H1 (cell line): ENCODE measurements around the gene PIK3R5.

Experiments used
- CTCF ChIP-seq, 3 experiments: IDR thresholded peaks; 1 replicate in 2 of 3; 2 replicates in 1 of 3; pipeline versions ENCODE4 v1.5.1 to v1.6.1; 2011; ENCODE audit warnings: low read length in 3 of 3, mild to moderate bottlenecking in 3 of 3, inconsistent platforms in 2 of 3, low read depth in 1 of 3, moderate library complexity in 1 of 3; ENCODE audit not compliant: insufficient read depth in 1 of 3; ENCODE audit errors: control extremely low read depth in 1 of 3
- EZH2 ChIP-seq: fragments of 200-600 bp; sonication (generic); IDR thresholded peaks from 2 replicates; pipeline ENCODE4 v1.7.1; 2012; ENCODE audit warnings: low read depth, mild to moderate bottlenecking, moderate library complexity, low read length, inconsistent platforms; ENCODE audit not compliant: severe bottlenecking
- HDAC6 ChIP-seq: IDR thresholded peaks from one replicate; pipeline ENCODE4 v1.7.1; 2012; ENCODE audit warnings: low read depth, mild to moderate bottlenecking, inconsistent platforms, low read length, moderate library complexity
- JUN ChIP-seq: IDR thresholded peaks from 2 replicates; pipeline ENCODE4 v1.6.1; 2011; ENCODE audit warnings: low read depth, mild to moderate bottlenecking, improper control_type of control experiment, low read length
- POLR2A ChIP-seq, 2 experiments: IDR thresholded peaks; 1 replicate in 1 of 2; 2 replicates in 1 of 2; pipeline ENCODE4 v1.6.1; 2011; ENCODE audit warnings: low read depth in 2 of 2, low read length in 2 of 2, mild to moderate bottlenecking in 2 of 2; ENCODE audit errors: control extremely low read depth in 1 of 2
- POLR2AphosphoS5 ChIP-seq: IDR thresholded peaks from 2 replicates; pipeline ENCODE4 v1.6.1; 2011; ENCODE audit warnings: low read depth, low read length
- RXRA ChIP-seq: IDR thresholded peaks from 2 replicates; pipeline ENCODE4 v1.6.1; 2011; ENCODE audit warnings: low read depth, mild to moderate bottlenecking, low read length, moderate library complexity; ENCODE audit not compliant: insufficient read depth
- TF ChIP-seq, protein P1 (sequence below): IDR thresholded peaks from 2 replicates; pipeline ENCODE4 v1.6.1; 2011; ENCODE audit warnings: low read depth, mild to moderate bottlenecking, low read length; ENCODE audit not compliant: insufficient read depth

DNA sequence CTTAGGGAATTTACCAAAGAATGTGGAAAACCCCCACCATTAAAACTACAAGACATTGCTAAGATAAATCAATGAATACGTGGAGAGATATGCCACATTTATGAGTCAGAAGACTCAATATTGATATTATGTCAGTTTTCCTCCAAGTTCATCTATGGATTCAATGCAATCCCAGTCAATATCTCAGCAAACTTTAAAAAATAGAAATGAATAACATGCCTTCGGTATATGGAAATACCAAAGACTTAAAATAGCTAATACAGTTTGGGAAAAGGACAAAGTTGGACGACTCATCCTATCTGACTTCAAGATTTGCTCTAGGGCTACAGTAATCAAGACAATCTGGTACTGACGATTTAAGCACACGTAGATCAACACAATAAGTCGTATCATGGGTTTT, 31.2 kb downstream of the PIK3R5 start:
- TF ChIP-seq POLR2A (IDR thresholded peaks at IDR 0.05; ENCODE audit: control extremely low read depth in 1 of 2, low read depth in 2 of 2, low read length in 2 of 2) (no peak), POLR2AphosphoS5 (no peak), RXRA (no peak), CTCF (IDR thresholded peaks at IDR 0.05; ENCODE audit: control extremely low read depth in 1 of 3, insufficient read depth in 1 of 3, low read depth in 1 of 3, low read length in 3 of 3) (no peak), HDAC6 (no peak), JUN (no peak), EZH2 (no peak)
- TF ChIP-seq, protein P1, sequence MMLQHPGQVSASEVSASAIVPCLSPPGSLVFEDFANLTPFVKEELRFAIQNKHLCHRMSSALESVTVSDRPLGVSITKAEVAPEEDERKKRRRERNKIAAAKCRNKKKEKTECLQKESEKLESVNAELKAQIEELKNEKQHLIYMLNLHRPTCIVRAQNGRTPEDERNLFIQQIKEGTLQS, result no peak
